Suprapubic skin (tissue), 4 donors: ENCODE data around the gene MTAP.

Source experiments
- POLR2A ChIP-seq, 2 donors: fragments of 450-650 bp; IDR thresholded peaks; one replicate each; pipeline ENCODE4 v1.6.1; 2017; ENCODE audit warnings: antibody characterized with exemption in 2 of 2, mild to moderate bottlenecking in 2 of 2, moderate library complexity in 2 of 2
- POLR2AphosphoS5 ChIP-seq, 3 donors: sonication (generic); formaldehyde crosslinking; IDR thresholded peaks; one replicate each; pipeline ENCODE4 v1.6.1; 2017; ENCODE audit warnings: antibody characterized with exemption in 3 of 3
- TF ChIP-seq, protein P1 (sequence below), 2 donors: fragments of 200-600 bp in 1 of 2; fragments of 450-650 bp in 1 of 2; sonication (generic) in 1 of 2; IDR thresholded peaks; one replicate each; pipeline ENCODE4 v1.5.1; 2016 to 2019; ENCODE audit warnings: antibody characterized with exemption in 2 of 2, mild to moderate bottlenecking in 1 of 2, moderate library complexity in 1 of 2

DNA sequence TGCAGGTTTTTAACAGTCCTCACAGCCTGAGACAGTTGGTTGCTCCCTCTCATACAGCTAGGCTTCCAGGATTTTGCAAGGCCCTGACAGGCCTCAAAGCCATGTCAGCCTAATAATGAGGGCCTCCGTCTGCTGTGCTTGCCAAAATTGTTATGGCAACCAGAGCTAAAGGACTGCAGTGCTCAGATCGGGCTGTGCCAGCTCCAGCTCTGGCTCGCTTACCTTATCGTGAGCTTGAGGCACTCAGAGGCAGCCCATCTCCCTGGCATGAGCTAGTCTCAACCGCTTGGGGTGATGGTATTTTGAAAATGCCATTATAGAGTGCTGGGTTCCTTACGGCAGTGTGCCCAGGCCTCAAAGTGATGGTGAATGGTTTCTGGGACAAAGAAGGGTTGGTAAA lies 8.4 kb downstream of the MTAP start:
- TF ChIP-seq, protein P1, sequence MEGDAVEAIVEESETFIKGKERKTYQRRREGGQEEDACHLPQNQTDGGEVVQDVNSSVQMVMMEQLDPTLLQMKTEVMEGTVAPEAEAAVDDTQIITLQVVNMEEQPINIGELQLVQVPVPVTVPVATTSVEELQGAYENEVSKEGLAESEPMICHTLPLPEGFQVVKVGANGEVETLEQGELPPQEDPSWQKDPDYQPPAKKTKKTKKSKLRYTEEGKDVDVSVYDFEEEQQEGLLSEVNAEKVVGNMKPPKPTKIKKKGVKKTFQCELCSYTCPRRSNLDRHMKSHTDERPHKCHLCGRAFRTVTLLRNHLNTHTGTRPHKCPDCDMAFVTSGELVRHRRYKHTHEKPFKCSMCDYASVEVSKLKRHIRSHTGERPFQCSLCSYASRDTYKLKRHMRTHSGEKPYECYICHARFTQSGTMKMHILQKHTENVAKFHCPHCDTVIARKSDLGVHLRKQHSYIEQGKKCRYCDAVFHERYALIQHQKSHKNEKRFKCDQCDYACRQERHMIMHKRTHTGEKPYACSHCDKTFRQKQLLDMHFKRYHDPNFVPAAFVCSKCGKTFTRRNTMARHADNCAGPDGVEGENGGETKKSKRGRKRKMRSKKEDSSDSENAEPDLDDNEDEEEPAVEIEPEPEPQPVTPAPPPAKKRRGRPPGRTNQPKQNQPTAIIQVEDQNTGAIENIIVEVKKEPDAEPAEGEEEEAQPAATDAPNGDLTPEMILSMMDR (IDR thresholded peaks at IDR 0.05), result no peak
- TF ChIP-seq POLR2A (IDR thresholded peaks at IDR 0.05), result no peak
- TF ChIP-seq POLR2AphosphoS5 (IDR thresholded peaks at IDR 0.05), result no peak
